Keratinocyte (primary cell): ENCODE results near the gene GPC5.

Experiments used
- EZH2 ChIP-seq: IDR thresholded peaks from one replicate; pipeline ENCODE4 v1.6.1; 2012; ENCODE audit warnings: inconsistent platforms, mild to moderate bottlenecking, low read length, moderate library complexity
- TF ChIP-seq, protein P1 (sequence below), 3 experiments: IDR thresholded peaks in 1 of 3; conservative IDR thresholded peaks in 1 of 3; optimal IDR thresholded peaks in 1 of 3; 2 replicates in 2 of 3; 3 replicates in 1 of 3; pipeline versions ENCODE3 to v1.5.1; 2011; ENCODE audit warnings: low read length in 3 of 3, mild to moderate bottlenecking in 3 of 3, moderate library complexity in 2 of 3, control low read depth in 1 of 3, inconsistent platforms in 1 of 3; ENCODE audit not compliant: insufficient read depth in 2 of 3; ENCODE audit errors: extremely low read depth in 1 of 3

DNA sequence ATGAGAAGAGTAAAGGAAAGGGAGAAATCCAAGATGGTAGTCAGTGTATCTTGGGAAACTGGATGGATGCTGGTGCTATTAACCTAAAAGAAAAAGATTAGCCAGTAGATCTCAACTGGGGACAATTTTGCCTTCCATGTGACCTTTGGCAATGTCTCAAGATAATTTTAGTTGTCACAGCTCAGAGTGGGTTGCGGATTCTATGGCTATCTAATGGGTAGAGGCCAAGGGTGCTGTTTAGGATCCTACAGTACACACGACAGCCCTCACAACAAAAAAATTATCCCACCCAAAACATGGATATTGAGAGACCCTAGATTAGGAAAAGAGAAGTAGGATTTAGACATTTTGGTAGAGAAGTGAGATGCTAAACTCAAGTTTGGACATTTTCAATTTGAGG, 258.9 kb downstream of the GPC5 start:
- TF ChIP-seq, protein P1, sequence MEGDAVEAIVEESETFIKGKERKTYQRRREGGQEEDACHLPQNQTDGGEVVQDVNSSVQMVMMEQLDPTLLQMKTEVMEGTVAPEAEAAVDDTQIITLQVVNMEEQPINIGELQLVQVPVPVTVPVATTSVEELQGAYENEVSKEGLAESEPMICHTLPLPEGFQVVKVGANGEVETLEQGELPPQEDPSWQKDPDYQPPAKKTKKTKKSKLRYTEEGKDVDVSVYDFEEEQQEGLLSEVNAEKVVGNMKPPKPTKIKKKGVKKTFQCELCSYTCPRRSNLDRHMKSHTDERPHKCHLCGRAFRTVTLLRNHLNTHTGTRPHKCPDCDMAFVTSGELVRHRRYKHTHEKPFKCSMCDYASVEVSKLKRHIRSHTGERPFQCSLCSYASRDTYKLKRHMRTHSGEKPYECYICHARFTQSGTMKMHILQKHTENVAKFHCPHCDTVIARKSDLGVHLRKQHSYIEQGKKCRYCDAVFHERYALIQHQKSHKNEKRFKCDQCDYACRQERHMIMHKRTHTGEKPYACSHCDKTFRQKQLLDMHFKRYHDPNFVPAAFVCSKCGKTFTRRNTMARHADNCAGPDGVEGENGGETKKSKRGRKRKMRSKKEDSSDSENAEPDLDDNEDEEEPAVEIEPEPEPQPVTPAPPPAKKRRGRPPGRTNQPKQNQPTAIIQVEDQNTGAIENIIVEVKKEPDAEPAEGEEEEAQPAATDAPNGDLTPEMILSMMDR (optimal IDR thresholded peaks at IDR 0.05 in 1 of 3, IDR thresholded peaks at IDR 0.05 in 1 of 3, conservative IDR thresholded peaks at IDR 0.05 in 1 of 3; ENCODE audit: extremely low read depth in 1 of 3, insufficient read depth in 2 of 3, low read length in 3 of 3) = no peak
- TF ChIP-seq EZH2 = no peak
